Tibial nerve (tissue), 4 donors: ENCODE data around the gene SPATC1L. TPM values are rescaled to one million over a fixed set of nuclear protein-coding genes. Genes with fewer than 3 reads are reported as not detected.
"Not testable (repeated sequence)": the region's sequence is repeated elsewhere in the genome, so short reads cannot be mapped to it uniquely, and the experiment has no call there.

Experiments
- DNase-seq, 2 donors: peaks; one replicate each; pipeline ENCODE4 v3.0.0-alpha.2; 2019; ENCODE audit warnings: low spot score in 2 of 2
- H3K27ac ChIP-seq, 4 donors: fragments of 200-600 bp; sonication (generic) in 3 of 4; one replicate each; pipeline ENCODE4 v1.5.1; 2017 to 2019; ENCODE audit warnings: mild to moderate bottlenecking in 1 of 4
- H3K27me3 ChIP-seq, 2 donors: fragments of 200-600 bp; sonication (generic) in 1 of 2; one replicate each; pipeline versions ENCODE4 v1.5.1 to v1.6.0; 2017 to 2019
- H3K36me3 ChIP-seq, 3 donors: fragments of 200-600 bp; sonication (generic); one replicate each; pipeline ENCODE4 v1.5.1; 2018 to 2019
- H3K4me1 ChIP-seq, 4 donors: fragments of 200-600 bp; sonication (generic) in 3 of 4; one replicate each; pipeline ENCODE4 v1.5.1; 2017 to 2019
- H3K4me3 ChIP-seq, 4 donors: fragments of 200-600 bp; sonication (generic) in 3 of 4; one replicate each; pipeline ENCODE4 v1.5.1; 2017 to 2019; ENCODE audit warnings: mild to moderate bottlenecking in 1 of 4, moderate library complexity in 1 of 4
- H3K9me3 ChIP-seq, 4 donors: fragments of 200-600 bp; sonication (generic) in 3 of 4; one replicate each; pipeline ENCODE4 v1.5.1; 2017 to 2019
- CTCF ChIP-seq, 5 experiments: fragments of 200-600 bp in 3 of 5; fragments of 450-650 bp in 2 of 5; sonication (generic) in 3 of 5; IDR thresholded peaks; one replicate each; pipeline ENCODE4 v1.5.1; 2016 to 2019; ENCODE audit warnings: antibody characterized with exemption in 5 of 5, mild to moderate bottlenecking in 3 of 5, moderate library complexity in 2 of 5
- EP300 ChIP-seq, 2 donors: sonication (generic); formaldehyde crosslinking; IDR thresholded peaks; one replicate each; pipeline ENCODE4 v1.6.1; 2017; ENCODE audit warnings: antibody characterized with exemption in 2 of 2, mild to moderate bottlenecking in 1 of 2
- POLR2A ChIP-seq, 2 donors: fragments of 450-650 bp; IDR thresholded peaks; one replicate each; pipeline ENCODE4 v1.6.1; 2017; ENCODE audit warnings: antibody characterized with exemption in 2 of 2, mild to moderate bottlenecking in 2 of 2, moderate library complexity in 2 of 2
- WGBS, 2 donors: methylation state at CpG; one replicate each; pipeline ENCODE4 v1.1.5; 2018; 5-methylcytosine and 5-hydroxymethylcytosine counted together
- total RNA-seq, 4 donors: library from RNA; depleted of rRNA; stranded (reverse); fragments of >200 nt; gene quantifications; one replicate each; pipeline ENCODE4 v1.1.0, GENCODE V29; 2016

SPATC1L gene
- total RNA-seq, 4 donors from 2014 or later, result 4.5 to 12.9 (median 8.0) TPM

- Histone ChIP-seq H3K4me3 (no peak overlapping the region), H3K27me3 (peaks cover 0 to 4% of the 10 kb centered on the region in 2 donors), H3K36me3 (no peaks in the 10 kb centered on the region), H3K27ac (no peak overlapping the region), H3K9me3 (no peaks in the 10 kb centered on the region), H3K4me1 (peaks cover 0 to 10% (median 0%) of the 10 kb centered on the region in 4 donors)
- DNase-seq, result peak in 1 of 2 donors; percentile 7
- 82 to 90% methylated on average over 8 to 34 of the region's 51 CpGs for WGBS, 2 donors
- no peak for TF ChIP-seq CTCF (IDR thresholded peaks at IDR 0.05)
- TF ChIP-seq POLR2A (IDR thresholded peaks at IDR 0.05), result no peak
- TF ChIP-seq EP300 (IDR thresholded peaks at IDR 0.05), result no peak
These were observed 39.0 kb downstream of the SPATC1L start for GRCh38 chr21:46145159-46145839.

- Histone ChIP-seq H3K4me3 (no peak overlapping the region), H3K4me1 (peaks cover 0 to 10% (median 0%) of the 10 kb centered on the region in 4 donors), H3K9me3 (no peaks in the 10 kb centered on the region), H3K27ac (no peak overlapping the region), H3K36me3 (no peaks in the 10 kb centered on the region), H3K27me3 (peaks cover 0 to 9% of the 10 kb centered on the region in 2 donors)
- 28 to 42% methylated on average over 2 to 4 of the region's 4 CpGs for WGBS, 2 donors
- no peak for DNase-seq
- TF ChIP-seq POLR2A (IDR thresholded peaks at IDR 0.05) (no peak), EP300 (IDR thresholded peaks at IDR 0.05) (no peak), CTCF (IDR thresholded peaks at IDR 0.05) (no peak)
These were observed 39.7 kb downstream of the SPATC1L start for GRCh38 chr21:46144464-46145070.

- H3K27ac ChIP-seq, result no peak overlapping the region
- 82 to 85% methylated on average over 19 to 21 of the region's 21 CpGs for WGBS, 2 donors
- DNase-seq, result no peak
These were observed 41.4 kb downstream of the SPATC1L start for GRCh38 chr21:46142582-46143473.

GRCh38 chr21:46141767-46142581 is 42.3 kb downstream of the SPATC1L start:
- 70 to 82% methylated on average over 45 of the region's 45 CpGs for WGBS, 2 donors
- H3K36me3 ChIP-seq, result no peaks in the 10 kb centered on the region
- no peak overlapping the region for H3K27ac ChIP-seq
- peak overlapping the region in 1 of 4 donors; percentile 10 for H3K4me3 ChIP-seq
- H3K27me3 ChIP-seq, result peaks cover 0 to 13% of the 10 kb centered on the region in 2 donors
- no peak for TF ChIP-seq POLR2A (IDR thresholded peaks at IDR 0.05)
- no peak for TF ChIP-seq CTCF (IDR thresholded peaks at IDR 0.05)
- TF ChIP-seq EP300 (IDR thresholded peaks at IDR 0.05), result no peak
- peaks cover 0 to 10% (median 0%) of the 10 kb centered on the region in 4 donors for H3K4me1 ChIP-seq
- H3K9me3 ChIP-seq, result no peaks in the 10 kb centered on the region
- DNase-seq, result no peak

More at GRCh38 chr21:46142582-46143473, 41.4 kb downstream of the SPATC1L start:
- H3K4me3 ChIP-seq, result peak overlapping the region in 1 of 4 donors; percentile 10
- peaks cover 0 to 10% (median 0%) of the 10 kb centered on the region in 4 donors for H3K4me1 ChIP-seq
- H3K27me3 ChIP-seq, result peaks cover 0 to 13% of the 10 kb centered on the region in 2 donors
- H3K36me3 ChIP-seq, result no peaks in the 10 kb centered on the region
- H3K9me3 ChIP-seq, result no peaks in the 10 kb centered on the region
- TF ChIP-seq EP300 (IDR thresholded peaks at IDR 0.05) (no peak), POLR2A (IDR thresholded peaks at IDR 0.05) (no peak), CTCF (IDR thresholded peaks at IDR 0.05) (no peak)

DNA sequence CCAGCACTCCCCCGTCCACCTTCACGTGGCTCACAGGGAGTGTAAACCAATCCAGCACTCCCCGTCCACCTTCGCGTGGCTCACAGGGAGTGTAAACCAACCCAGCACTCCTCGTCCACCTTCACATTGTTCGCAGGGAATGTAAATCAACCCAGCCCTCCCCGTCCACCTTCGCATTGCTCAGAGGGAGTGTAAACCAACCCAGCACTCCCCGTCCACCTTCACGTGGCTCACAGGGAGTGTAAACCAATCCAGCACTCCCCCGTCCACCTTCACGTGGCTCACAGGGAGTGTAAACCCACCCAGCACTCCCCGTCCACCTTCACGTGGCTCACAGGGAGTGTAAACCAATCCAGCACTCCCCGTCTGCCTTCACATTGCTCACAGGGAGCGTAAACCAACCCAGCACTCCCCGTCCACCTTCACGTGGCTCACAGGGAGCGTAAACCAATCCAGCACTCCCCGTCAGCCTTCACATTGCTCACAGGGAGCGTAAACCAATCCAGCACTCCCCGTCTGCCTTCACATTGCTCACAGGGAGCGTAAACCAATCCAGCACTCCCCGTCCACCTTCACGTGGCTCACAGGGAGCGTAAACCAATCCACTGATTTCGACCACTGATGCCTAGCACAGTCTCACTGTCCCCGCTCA is 43.8 kb downstream of the SPATC1L start:
- peaks cover 0 to 13% of the 10 kb centered on the region in 2 donors for H3K27me3 ChIP-seq
- not testable (repeated sequence) for H3K27ac ChIP-seq, H3K9me3 ChIP-seq

More for the DNA sequence above, 43.8 kb downstream of the SPATC1L start:
- not testable (repeated sequence) for DNase-seq, H3K4me3 ChIP-seq, H3K36me3 ChIP-seq
- 56 to 66% methylated on average over 29 of the region's 29 CpGs for WGBS, 2 donors
- peaks cover 0 to 10% (median 0%) of the 10 kb centered on the region in 4 donors for H3K4me1 ChIP-seq
